GM18498 (cell line): ENCODE data around the gene DLG2.
A peak's percentile ranks its signal among the peaks of the same experiment; 100 is the strongest.
"Not testable (repeated sequence)": the region's sequence is repeated elsewhere in the genome, so short reads cannot be mapped to it uniquely, and the experiment has no call there.

Source experiments
- ATAC-seq: cut with Tn5 transposase; IDR thresholded peaks from one replicate; pipeline ENCODE4 v1.9.1; 2021; ENCODE audit warnings: mild to moderate bottlenecking, moderate library complexity; ENCODE audit not compliant: unreplicated experiment

The DLG2 gene

DNA sequence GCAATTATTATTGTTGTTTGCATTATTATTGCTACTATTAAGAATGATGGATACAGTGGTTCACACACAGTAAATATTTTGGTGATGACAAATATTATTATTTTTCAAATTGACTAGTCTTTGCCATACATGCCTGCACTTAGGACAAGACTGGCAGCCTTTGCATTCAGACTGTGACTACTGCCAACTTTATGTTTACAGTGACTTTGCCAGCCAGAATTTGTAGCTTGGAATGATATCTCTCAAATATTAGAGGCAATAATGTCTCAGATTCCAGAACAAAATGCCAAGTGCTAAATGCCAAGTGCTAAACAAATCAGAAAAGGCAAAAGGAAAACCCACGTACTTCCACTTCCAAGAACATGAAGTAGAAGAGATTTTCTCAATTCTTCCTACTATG lies 823.1 kb downstream of the DLG2 start:
- no peak for ATAC-seq

DNA sequence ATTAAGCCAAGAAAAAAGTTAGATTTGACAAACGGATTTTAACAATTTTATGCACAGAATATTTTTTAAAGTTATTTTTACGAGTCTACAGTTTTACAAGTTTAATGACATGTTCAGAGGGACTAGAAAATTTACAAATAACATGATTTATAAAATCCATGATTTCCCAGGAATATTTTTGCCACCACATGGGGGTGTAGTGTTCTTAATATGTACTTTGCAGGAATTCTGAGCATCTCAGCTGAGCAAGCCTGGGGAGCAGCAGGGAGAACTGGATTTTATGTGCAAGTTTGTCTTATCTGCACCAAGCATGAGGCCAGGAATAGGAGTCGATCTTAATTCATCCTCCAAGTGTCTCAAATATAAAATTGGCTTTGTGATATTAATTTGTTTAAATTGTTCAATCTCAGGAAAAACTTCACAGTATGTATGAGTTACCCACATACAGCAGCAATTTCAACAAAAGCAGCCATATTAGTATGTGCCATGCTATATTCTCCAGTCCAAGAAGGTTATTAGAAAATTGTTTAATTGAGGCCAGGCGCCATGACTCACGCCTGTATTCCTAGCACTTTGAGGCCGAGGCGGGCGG lies 826.3 kb downstream of the DLG2 start:
- no peak for ATAC-seq

DNA sequence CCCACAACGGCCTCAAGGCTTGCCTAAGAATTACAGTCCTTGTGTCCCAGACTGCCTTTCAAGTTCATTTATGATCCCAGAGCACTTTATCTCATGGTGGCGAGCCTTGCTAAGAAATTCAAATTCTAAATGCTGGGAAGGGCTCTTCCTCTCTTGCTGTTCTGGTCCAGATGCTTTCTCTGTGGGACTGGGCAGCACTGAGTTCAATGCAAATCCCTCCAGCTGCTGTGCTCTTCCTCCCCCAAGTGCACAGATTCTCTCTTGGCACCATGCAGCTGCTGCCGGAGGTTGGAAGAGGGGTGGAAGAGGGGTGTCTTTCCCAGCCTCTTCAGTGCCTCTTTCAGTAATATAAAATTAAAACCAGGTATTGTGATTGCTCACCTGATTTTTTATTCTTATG lies 828.0 kb downstream of the DLG2 start:
- ATAC-seq = no peak

DNA sequence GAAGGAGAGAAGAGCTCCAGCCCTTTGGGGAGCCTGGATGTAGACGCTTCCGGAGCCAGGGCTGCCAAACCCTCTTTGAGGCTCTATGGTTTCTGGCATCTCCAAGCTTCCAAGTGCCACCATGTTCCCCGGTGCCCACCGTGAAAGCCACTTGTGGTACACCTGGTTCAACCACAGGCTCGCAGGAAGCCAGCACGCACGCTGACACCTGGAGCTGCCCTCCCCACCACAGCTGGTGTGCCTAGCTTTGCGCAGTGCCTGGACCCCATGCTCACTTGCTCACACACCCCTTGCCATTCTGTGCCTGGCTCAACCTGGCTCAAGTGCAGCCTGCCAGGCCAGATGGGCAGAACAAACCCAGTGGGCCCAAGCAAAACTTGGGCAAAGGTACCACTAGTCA lies 831.4 kb downstream of the DLG2 start:
- no peak for ATAC-seq

DNA sequence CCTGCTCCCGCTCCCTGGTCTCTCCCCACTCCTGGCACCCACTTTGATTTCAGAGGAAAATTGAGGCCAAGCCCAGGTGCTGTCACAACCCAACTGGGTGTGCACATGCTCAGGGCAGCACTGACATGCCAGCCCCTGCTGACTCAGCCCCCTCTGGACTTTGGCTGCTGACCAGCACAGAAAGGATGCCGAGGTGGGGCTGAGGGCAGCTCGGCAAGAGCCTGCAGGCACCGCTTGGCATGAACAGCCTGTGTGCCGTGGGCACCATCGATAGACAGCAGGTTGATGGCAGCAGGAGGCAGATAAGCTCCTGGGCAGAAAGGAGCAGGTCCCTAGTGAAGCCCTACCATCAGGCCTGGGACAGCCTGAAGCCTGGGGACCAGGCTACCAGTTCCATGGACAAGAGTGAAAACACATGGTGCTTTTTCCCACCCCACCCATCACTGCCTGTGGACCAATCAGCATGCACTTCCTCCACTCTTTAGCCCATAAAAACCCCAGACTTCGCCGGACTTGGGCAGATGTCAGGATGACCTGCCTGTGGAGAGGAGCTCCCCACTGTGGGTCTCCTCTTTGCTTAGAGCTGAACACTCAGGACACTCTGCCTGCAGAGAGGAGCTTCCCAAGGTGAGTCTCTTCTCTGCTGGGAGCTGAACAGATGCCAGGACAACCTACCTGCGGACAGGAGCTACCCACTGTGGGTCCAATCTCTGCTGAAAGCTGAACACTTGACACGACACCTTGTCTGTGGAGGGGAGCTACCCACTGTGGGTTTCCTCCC lies 832.3 kb downstream of the DLG2 start:
- no peak for ATAC-seq

DNA sequence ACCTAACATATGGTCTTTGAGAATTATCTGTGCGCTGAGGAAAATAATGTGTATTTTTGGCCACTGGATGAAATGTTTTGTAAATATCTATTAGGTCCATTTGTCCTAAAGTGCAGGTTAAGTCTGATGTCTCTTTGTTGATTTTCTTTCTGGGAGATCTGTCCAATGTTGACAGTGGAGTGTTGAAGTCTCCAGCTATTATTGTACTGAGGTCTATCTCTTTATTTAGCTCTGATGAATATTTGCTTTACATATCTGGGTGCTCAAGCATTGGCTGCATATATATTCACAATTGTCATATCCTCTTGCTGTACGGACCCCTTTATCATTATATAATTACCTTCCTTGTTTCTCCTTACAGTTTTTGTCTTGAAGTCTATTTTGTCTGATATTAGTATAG lies 833.8 kb downstream of the DLG2 start:
- ATAC-seq = no peak

DNA sequence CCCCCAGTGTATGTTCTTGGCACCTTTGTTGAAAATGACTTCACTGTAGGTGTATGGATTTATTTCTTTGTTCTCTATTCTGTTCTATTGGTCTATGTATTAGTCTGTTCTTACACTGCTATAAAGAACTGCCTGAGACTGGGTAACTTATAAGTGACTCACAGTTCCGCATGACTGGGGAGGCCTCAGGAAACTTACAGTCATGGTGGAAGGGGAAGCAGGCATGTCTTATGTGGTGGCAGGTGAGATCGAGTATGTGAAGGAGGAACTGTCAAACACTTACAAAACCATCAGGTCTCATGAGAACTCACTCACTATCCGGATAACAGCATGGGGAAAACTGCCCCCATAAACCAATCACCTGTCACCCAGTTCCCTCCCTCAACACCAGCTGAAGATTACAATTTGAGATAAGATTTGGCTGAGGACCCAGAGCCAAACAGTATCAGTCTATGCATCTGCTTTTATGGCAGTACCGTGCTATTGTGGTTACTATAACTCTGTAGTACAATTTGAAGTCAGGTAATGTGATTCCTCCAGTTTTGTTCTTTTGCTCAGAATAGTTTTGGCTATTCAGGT lies 836.2 kb downstream of the DLG2 start:
- ATAC-seq = no peak

DNA sequence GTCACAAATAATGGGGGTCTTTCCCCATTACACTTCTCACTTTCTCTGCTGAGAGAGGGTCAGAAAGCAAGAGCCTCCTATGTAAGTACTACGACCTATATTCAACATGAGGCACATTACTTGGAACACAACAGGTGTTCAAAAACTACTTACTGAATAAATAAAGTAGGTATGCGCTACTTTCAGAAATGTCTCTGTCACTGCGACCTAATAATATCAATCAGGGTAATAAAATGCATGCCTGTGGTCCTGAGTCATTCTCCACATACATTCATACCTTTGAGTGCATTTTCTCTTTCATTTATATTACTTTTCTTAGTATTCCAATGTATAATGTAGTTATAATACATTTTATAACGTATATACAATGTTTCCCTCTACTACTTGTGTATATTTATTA lies 838.9 kb downstream of the DLG2 start:
- ATAC-seq = no peak

DNA sequence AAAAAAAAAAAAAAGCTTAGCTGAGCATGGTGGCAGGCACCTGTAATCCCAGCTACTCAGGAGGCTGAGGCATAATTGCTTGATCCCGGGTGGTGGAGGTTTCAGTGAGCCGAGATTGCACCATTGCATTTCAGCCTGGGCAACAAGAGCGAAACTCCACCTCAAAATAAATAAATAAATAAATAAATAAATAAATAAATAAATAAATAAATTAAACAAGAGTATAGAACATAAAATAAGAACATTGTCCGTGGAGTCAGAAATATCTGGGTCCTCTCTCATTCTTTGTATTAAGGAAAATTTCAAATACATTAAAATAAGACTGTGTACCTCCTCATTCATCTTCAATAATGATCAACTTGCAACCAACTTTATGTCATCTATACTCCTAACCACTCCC lies 843.0 kb downstream of the DLG2 start:
- not testable (repeated sequence) for ATAC-seq

DNA sequence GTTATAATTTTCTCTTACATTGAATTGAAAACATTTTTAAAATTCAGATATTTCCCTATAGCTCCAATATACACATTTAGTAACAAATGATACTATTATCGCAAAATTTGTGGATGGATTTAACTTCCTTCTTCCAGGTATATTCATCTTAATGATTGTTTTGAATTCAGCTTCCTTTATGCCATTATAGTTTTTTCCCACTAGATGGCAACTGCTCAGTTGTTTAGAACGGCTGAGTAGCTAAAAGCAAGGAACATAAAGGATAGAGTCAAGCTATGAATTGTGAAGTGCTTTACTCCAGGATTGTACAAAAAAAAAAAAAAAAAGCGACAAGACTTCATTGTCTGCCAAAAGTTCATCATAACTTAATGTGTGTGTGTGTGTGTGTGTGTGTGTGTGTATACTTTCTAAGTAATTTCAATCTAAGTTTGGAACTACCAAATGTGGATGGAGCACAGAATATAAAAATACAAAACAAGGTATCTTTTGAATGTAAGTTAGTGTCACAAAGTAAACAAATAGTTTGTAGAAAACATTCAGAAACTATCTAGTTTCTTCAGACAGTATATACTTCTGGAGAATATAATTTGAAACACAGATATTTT lies 846.4 kb downstream of the DLG2 start:
- peak; percentile 63 for ATAC-seq

DNA sequence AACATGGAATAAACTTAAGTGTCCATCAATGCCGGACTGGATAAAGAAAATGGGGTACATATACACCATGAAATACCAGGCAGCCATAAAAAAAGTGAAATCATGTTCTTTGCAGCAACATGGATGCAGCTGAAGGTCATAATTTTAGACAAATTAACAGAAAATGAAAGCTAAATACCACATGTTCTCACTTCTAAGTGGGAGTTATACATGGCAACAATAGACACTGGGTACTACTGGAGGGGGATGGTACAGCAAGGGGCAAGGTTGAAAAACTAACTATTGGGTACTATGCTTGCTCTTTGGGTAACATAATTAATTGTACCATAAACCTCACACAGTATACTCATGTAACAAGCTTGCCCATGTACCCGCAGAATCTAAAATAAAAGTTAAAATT lies 851.6 kb downstream of the DLG2 start:
- no peak for ATAC-seq

DNA sequence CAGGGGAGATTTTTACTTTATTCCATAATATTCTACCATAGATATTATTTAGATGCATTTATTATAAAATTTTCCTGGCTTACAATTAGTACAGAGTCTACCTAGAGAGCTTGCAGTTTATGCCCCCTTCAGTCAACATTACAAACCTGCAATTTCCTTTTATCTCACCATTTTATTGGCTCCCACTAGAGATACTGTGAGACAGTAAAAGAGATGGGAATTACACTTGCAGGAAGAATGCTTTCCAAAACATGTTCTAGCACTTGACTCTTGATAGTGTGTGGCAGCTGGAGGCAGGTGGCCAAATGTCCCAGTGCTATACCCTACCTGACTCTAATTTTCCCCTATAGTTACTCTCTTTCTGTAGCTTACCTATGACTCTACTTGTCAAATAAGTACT lies 863.2 kb downstream of the DLG2 start:
- ATAC-seq = no peak

DNA sequence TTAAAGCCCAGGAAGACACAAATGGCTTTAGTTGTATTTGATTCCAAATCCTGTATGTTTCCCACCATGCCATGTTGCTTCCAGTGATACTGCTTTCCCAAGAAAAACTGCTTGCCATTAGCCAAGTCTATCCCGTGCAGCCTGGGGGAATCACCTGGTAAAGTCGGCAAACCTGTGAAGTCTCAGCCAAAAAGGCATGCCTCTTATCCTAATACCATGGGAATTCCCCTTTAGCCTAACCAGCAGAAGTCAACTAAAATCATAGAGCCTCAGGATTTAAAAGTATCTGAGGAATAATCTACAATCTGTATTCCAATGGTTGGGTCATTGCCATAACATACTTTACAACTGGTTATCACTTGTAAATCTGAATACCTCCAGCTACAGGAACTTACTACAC lies 869.4 kb downstream of the DLG2 start:
- ATAC-seq = no peak

DNA sequence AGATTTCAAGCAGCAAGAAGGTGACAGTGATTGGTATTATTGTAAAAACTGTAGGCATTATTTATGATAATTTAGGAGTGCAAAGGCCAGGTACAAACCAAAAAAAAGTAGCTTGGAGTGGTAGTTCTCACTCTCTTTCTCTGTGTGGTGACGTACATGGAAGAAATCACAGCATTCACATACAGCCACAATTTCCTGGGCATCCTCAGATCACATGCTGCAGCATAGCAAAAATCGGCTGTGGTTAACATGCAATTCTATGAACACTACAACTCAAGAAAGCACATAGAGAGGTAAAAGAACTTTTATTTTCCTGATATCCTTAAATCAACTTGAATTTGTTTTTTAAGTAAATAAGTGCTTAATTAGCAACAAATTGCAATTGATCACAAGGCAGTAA lies 875.8 kb downstream of the DLG2 start:
- ATAC-seq = no peak

DNA sequence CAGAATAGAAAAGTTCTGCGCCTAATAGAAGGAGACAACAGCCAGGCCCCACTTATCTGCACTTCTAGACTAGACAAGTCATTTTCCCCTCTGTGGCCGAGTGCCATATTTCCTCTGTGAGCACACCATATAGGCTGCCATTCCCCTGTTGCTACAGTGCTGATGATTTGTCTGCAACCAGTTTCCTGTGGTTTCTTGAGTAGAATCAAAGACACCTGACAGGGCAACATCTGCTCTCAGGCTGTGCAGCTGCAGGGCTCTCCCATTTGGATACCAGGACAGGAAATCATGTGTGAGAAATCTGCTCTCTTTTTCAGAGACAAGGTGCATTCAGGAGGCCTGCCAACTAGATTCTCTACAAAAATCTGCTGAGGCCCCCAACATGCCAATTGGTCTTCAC lies 879.3 kb downstream of the DLG2 start:
- no peak for ATAC-seq

DNA sequence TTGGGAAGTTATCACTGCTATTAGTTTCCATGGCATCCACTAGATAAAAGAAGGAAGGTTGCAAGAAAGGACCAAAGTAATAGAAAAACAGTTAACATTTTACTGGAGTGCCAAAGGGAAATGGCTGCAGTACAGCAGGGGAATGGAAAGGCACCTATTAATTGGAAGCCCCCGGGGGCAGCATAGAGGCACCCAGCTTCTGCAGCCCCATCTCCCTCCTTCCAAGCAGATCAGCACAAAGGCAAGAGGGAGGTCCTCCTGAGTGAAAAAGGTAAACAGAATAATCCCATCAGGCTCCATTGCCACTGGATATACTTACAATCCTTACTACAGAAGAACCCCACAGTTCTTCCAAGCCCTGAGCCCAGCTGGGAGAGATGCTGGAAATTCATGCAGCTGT lies 887.1 kb downstream of the DLG2 start:
- ATAC-seq = no peak

DNA sequence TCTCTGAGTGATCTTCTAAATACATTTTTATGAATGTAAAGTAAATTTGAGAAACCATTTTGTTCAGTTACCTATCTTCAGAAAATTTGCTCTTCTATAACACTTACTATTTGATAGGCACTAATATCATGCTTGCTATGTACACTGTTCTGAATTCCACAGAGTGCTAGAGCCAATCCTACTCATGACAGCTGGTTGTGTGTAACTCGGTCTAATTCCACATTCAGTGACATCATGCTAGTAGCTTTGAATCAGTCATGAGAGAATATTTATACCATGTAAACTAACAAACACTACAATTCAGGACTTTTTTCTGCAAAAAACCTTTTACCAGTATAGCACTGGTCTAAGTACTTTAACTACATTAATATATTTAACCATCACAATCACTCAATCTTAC lies 902.9 kb downstream of the DLG2 start:
- no peak for ATAC-seq

DNA sequence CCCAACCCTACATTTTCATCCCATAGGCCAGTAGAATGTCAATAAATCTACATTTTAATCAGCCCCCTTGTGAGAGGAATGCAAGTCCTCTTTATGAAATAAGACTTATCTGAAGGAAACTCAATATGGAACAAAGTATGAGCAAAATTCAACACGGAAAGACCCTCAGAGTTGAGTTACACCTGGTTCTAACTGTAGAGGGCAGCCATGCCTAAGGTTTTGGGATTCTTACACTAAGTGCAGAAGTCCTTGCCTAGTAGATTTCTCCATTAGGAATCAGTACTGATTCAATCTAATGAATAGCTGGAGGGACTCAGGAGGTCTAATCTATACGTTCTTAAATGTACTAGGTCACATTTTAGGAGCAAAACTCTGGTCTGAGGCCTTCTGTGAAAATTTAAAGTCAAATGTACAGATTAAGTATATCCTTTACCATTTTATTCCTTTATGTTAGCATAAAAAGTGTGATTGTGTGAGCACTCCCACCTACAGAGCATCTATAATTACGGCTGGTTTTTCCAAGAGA lies 904.5 kb downstream of the DLG2 start:
- no peak for ATAC-seq

DNA sequence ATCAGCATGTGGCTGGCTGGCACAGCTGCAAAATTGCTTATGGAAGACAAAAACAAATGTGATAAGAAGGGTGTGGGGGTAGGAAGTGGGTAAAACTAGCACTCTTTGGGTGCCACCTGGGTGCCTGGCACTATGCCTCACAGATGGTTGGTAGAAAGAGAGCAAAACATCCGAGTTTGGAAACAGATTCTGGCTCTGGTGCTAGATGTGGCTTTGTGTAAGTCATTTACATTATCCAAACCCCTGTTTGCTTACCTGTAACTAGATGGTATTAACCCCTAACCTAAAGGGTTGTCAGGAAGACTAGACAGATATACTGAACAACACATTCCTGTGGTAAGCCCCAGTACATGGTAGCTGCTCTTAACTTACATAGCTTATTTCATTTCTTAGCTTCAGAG lies 905.6 kb downstream of the DLG2 start:
- ATAC-seq = no peak

DNA sequence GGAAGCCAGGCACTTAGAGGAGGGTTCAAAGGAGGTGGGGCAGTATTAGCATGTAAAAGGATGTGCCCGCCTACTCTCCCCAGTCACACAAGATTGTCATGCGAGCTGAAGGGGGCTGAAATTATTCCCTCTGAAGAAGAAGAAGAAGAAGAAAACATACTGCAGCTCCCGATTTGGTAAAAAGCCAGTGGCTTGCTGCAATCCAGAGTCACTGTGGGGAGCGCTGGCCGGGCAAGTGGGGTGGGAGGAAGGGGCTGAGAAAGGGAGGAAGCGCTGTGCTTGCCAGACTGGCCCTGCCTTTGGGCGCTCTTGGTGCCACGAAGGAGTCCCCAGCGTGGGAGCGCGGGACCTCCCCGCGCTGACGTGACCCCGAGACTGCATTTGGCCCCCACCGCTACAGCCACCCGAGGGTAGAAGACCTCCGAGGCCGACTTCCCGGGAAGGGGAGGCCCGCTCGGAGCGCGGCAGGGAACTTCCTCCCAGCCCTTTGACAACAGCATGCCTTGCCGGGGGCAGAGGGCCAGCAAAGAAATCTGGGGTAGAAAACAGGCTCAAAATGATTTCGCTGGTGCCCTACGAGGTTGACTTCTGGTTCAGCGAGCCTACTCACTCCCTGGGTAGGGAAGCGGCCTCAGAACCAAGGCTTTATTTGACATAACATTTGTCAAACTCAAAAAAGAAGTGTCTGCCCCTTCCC lies 906.3 kb downstream of the DLG2 start:
- no peak for ATAC-seq

DNA sequence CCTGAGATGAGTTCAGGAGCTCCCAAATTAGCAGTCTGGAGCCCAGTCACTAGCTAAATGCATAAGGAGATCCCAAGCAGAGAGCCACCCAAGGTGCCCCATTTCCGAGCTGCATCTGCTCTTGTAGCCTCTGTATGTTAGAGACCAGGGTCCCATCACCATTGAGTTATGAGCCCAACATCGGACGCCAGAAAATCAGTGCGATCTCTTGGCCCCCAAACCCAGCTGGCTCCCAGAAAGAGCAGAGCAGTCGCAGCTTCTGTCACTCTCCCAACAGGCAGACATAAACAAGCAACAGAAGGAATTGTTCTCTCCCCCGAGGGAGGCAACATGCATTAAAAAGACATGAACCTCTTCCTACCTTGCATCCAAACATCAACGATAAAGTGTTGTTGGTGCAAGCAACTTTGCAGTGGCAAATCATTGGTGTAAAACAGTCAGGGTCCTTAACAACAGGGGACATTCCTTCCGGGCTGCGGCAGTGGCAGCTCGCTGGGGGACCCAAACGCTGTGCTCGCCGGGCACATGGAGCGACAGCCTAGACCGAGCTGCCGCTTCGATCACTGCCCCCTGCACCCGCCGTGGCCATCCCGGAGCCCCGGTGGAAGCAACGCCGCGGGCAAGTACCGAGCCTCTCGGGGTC lies 907.1 kb downstream of the DLG2 start:
- ATAC-seq = no peak
